WI38 (cell line): Measurements from ENCODE around the gene NFIA.

ENCODE experiments used
- H3K4me3 ChIP-seq: 2 replicates; pipeline ENCODE4 v1.5.1; 2011; ENCODE audit warnings: low read depth, mild to moderate bottlenecking, control low read depth, low read length
- TF ChIP-seq, protein P1 (sequence below): IDR thresholded peaks from 2 replicates; pipeline ENCODE4 v1.5.1; 2012; ENCODE audit warnings: low read depth, mild to moderate bottlenecking, control low read depth, low read length

NFIA gene

DNA sequence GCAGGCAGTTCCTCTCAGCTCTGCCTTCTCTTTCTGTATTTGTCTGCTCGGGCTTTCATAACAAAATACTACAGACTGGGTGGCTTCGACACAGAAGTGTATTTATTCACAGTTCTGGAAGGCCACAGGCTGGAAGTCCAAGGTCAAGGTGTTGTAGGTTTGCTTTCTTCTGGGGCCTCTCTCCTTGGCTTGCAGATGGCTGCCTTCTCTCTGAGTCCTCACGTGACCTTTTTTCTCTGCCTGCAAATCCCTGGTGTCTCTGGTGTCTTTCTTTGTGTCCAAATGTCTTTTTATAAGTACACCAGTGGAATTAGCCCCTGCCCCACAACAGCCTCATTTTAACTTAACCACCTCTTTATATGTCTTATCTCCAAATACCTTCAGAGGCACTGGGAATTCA lies 392.6 kb downstream of the NFIA start:
- TF ChIP-seq, protein P1, sequence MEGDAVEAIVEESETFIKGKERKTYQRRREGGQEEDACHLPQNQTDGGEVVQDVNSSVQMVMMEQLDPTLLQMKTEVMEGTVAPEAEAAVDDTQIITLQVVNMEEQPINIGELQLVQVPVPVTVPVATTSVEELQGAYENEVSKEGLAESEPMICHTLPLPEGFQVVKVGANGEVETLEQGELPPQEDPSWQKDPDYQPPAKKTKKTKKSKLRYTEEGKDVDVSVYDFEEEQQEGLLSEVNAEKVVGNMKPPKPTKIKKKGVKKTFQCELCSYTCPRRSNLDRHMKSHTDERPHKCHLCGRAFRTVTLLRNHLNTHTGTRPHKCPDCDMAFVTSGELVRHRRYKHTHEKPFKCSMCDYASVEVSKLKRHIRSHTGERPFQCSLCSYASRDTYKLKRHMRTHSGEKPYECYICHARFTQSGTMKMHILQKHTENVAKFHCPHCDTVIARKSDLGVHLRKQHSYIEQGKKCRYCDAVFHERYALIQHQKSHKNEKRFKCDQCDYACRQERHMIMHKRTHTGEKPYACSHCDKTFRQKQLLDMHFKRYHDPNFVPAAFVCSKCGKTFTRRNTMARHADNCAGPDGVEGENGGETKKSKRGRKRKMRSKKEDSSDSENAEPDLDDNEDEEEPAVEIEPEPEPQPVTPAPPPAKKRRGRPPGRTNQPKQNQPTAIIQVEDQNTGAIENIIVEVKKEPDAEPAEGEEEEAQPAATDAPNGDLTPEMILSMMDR = no peak
- no peak overlapping the region for H3K4me3 ChIP-seq

GRCh38 chr1:61477301-61477700 lies 394.9 kb downstream of the NFIA start:
- TF ChIP-seq, protein P1 = no peak
- H3K4me3 ChIP-seq = no peak overlapping the region

- TF ChIP-seq, protein P1 = no peak
- H3K4me3 ChIP-seq = no peak overlapping the region
Measured at GRCh38 chr1:61480273-61480935, 398.0 kb downstream of the NFIA start.

DNA sequence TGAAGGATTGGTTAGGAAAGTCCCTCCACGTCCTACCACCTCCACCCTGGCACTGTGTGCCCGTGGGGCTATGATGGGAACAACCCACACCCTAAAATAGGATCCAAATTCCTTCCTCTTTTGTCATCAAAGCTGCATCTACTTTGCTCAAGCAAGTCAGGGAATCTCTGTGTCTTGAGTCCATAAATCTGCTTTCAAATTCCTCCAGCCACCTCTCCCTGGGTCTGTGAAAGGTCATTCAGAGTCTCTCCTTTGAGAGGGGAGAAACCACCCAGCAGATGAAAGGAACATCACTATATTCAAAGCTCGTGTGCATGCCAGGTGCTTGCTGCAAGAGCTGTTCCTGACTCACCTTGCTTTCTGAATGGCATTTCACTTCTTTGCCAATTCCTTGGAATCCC lies 399.0 kb downstream of the NFIA start:
- H3K4me3 ChIP-seq = no peak overlapping the region
- TF ChIP-seq, protein P1 = no peak

DNA sequence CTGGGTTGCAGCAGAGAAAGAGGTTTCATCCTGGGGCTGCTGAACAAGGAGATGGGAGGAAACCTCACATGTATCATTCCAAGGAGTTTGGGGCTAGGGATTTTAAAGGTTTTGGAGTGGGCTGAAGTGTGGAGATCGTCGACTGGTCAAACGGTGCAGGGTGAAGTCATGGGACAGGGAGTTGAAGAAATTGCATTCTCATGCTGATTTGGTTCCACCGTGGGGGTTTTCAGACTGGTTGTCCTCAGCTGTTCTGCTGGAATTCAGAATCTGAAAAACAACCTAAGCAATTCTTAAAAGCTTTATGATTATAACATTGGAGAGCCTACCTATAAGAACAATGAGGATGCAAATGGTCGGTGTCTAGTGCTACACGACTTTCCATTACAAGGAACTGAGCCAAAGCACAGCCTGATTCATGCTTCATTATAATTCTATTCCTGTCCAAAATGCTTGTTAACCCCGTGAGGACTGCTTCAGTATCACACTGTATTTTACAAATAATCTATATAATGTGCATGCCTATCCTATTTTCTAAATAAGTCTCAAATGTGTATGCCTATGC lies 399.9 kb downstream of the NFIA start:
- no peak overlapping the region for H3K4me3 ChIP-seq
- TF ChIP-seq, protein P1 = no peak

GRCh38 chr1:61486783-61487536 lies 404.6 kb downstream of the NFIA start:
- no peak overlapping the region for H3K4me3 ChIP-seq
- TF ChIP-seq, protein P1 = no peak

- no peak overlapping the region for H3K4me3 ChIP-seq
- TF ChIP-seq, protein P1 = no peak
Measured at GRCh38 chr1:61487801-61488200, 405.4 kb downstream of the NFIA start.
